K562 (cell line): ENCODE data around the gene SERP1. TPM values are rescaled to one million over a fixed set of nuclear protein-coding genes. Genes with fewer than 3 reads are reported as not detected.

Source experiments
- ATAC-seq: fragments of 200-7000 bp; cut with Tn5 transposase; 3 replicates; pipeline ENCODE4 v1.9.1; 2020; ENCODE audit warnings: moderate library complexity
- BruUV-seq: library from RNA; stranded (reverse); fragments of 400-500 nt; replicated peaks from 2 replicates; lab custom pipeline; 2021; lab: Mats Ljungman, UMichigan
- CTCF ChIA-PET: fragments of 300-600 bp; formaldehyde crosslinking; extraction: SDS; loops from one replicate; lab custom pipeline; 2021; ENCODE audit warnings: low intra/inter-chr PET ratio; lab: Yijun Ruan, JAX
- POLR2A ChIA-PET: fragments of 300-600, 350-650 bp; sonication (Branson Sonifier 250); formaldehyde crosslinking; extraction: SDS; loops from one replicate; lab custom pipeline; 2021; ENCODE audit warnings: antibody characterized with exemption, inconsistent platforms; lab: Yijun Ruan, JAX
- DNase-seq, 4 experiments: peaks; one replicate each; pipeline versions ENCODE4 v3.0.0 to v3.0.0-alpha.2; 2011 to 2018; ENCODE audit warnings: low spot score in 3 of 4, mixed read lengths in 3 of 4; ENCODE audit errors: extremely low read depth in 1 of 4
- FAIRE-seq: peaks from 2 replicates; lab custom pipeline; 2011; peaks lifted over from hg19 to GRCh38; lab: Jason Lieb, UNC
- H2AFZ ChIP-seq: 2 replicates; pipeline ENCODE4 v1.6.0; 2011; ENCODE audit warnings: low read depth, low read length, control low read depth, inconsistent platforms
- H3K27ac ChIP-seq: fragments of 200-600 bp; 3 replicates; pipeline ENCODE4 v1.8.0; 2011; ENCODE audit warnings: low read depth, mild to moderate bottlenecking, control low read depth, inconsistent platforms, low read length, moderate library complexity, mixed read lengths; ENCODE audit errors: extremely low read depth
- H3K27me3 ChIP-seq, 2 experiments: fragments of 300-600 bp in 1 of 2; 2 replicates in 1 of 2; 3 replicates in 1 of 2; pipeline versions ENCODE4 v1.6.0 to v1.8.0; 2011; ENCODE audit warnings: inconsistent platforms in 2 of 2, low read length in 2 of 2, mild to moderate bottlenecking in 1 of 2, mixed read lengths in 1 of 2, moderate library complexity in 1 of 2; ENCODE audit not compliant: control insufficient read depth in 2 of 2, insufficient read depth in 2 of 2
- H3K36me3 ChIP-seq: fragments of 300-600 bp; 3 replicates; pipeline ENCODE4 v1.8.0; 2011; ENCODE audit warnings: mild to moderate bottlenecking, low read length, inconsistent platforms; ENCODE audit not compliant: control insufficient read depth, insufficient read depth
- H3K4me1 ChIP-seq, 2 experiments: fragments of 200-600 bp in 1 of 2; replicated peaks in 1 of 2; 2 replicates in 1 of 2; 3 replicates in 1 of 2; pipeline versions ENCODE4 v1.5.1 to v1.8.0; 2011; ENCODE audit warnings: inconsistent platforms in 2 of 2, low read length in 2 of 2, mild to moderate bottlenecking in 1 of 2, mixed read lengths in 1 of 2, moderate library complexity in 1 of 2; ENCODE audit not compliant: control insufficient read depth in 2 of 2, insufficient read depth in 2 of 2
- H3K4me2 ChIP-seq: 2 replicates; pipeline ENCODE4 v1.6.1; 2011; ENCODE audit warnings: low read length, control low read depth, inconsistent platforms, mixed read lengths; ENCODE audit not compliant: insufficient read depth
- H3K4me3 ChIP-seq: fragments of 200-600 bp; sonication (generic), shearing (Covaris generic); 2 replicates; pipeline ENCODE4 v1.5.1; 2016; ENCODE audit warnings: control low read depth, inconsistent platforms
- H3K79me2 ChIP-seq: fragments of 200-600 bp; 3 replicates; pipeline ENCODE4 v1.8.0; 2011; ENCODE audit warnings: low read length, inconsistent platforms; ENCODE audit not compliant: control insufficient read depth, insufficient read depth
- H3K9ac ChIP-seq, 2 experiments: 2 replicates each; pipeline versions ENCODE4 v1.6.0 to v1.6.1; 2011; ENCODE audit warnings: low read depth in 2 of 2, low read length in 2 of 2, control low read depth in 1 of 2, inconsistent platforms in 1 of 2, mild to moderate bottlenecking in 1 of 2, mixed read lengths in 1 of 2; ENCODE audit not compliant: insufficient read depth in 1 of 2
- H3K9me1 ChIP-seq: one replicate; pipeline ENCODE4 v1.6.0; 2011; ENCODE audit warnings: inconsistent platforms, mild to moderate bottlenecking, low read length, moderate library complexity; ENCODE audit not compliant: control insufficient read depth, insufficient read depth
- H3K9me3 ChIP-seq: replicated peaks from 2 replicates; pipeline ENCODE4 v1.5.1; 2011; ENCODE audit warnings: low read depth, low read length, inconsistent platforms; ENCODE audit not compliant: control insufficient read depth, insufficient read depth
- H4K20me1 ChIP-seq: replicated peaks from 2 replicates; pipeline ENCODE4 v1.6.1; 2011; ENCODE audit warnings: low read length, inconsistent platforms, mixed read lengths; ENCODE audit not compliant: control insufficient read depth, insufficient read depth
- ARHGAP35 ChIP-seq: fragments of 450-650 bp; IDR thresholded peaks from 2 replicates; pipeline ENCODE4 v1.6.1; 2018; ENCODE audit not compliant: partially characterized antibody
- CTCFL ChIP-seq: IDR thresholded peaks from 2 replicates; pipeline ENCODE4 v1.6.1; 2011; ENCODE audit warnings: borderline replicate concordance, low read depth, mild to moderate bottlenecking, moderate library complexity, low read length; ENCODE audit not compliant: insufficient read depth, poor library complexity, severe bottlenecking
- KDM1A ChIP-seq, 2 experiments: fragments of 450-650 bp; IDR thresholded peaks; 2 replicates each; pipeline ENCODE4 v1.6.1; 2016; ENCODE audit warnings: mild to moderate bottlenecking in 2 of 2
- LCOR ChIP-seq: sonication (generic); formaldehyde crosslinking; IDR thresholded peaks from 2 replicates; pipeline ENCODE4 v1.8.0; 2022; ENCODE audit warnings: mild to moderate bottlenecking, missing genetic modification reagents
- MAFK ChIP-seq: IDR thresholded peaks from 2 replicates; pipeline ENCODE4 v1.6.1; 2011; ENCODE audit warnings: low read length, improper control_type of control experiment
- MITF ChIP-seq: IDR thresholded peaks from 2 replicates; pipeline ENCODE4 v1.6.1; 2014; ENCODE audit warnings: antibody characterized with exemption
- NFIX ChIP-seq: fragments of 250-450 bp; sonication (Bioruptor Pico); IDR thresholded peaks from 2 replicates; pipeline ENCODE4 v1.4.0; 2020; ENCODE audit warnings: low read depth, mild to moderate bottlenecking, moderate library complexity
- SAP30 ChIP-seq: fragments of 200-600 bp; sonication (generic); IDR thresholded peaks from 2 replicates; pipeline ENCODE4 v1.6.1; 2012; ENCODE audit warnings: borderline replicate concordance, low read depth, mild to moderate bottlenecking, moderate library complexity, low read length, control low read depth, inconsistent platforms; ENCODE audit not compliant: insufficient read depth, poor library complexity, severe bottlenecking
- SNIP1 ChIP-seq: fragments of 450-650 bp; IDR thresholded peaks from 2 replicates; pipeline ENCODE4 v1.7.1; 2017; ENCODE audit warnings: low read depth, mild to moderate bottlenecking
- ZBTB26 ChIP-seq: fragments of 450-650 bp; formaldehyde crosslinking; IDR thresholded peaks from 2 replicates; pipeline ENCODE4 v1.4.0; 2022; ENCODE audit warnings: missing genetic modification characterization
- ZBTB33 ChIP-seq: sonication (generic); formaldehyde crosslinking; IDR thresholded peaks from 2 replicates; pipeline ENCODE4 v1.8.1; 2023; ENCODE audit warnings: mild to moderate bottlenecking, missing genetic modification reagents
- ZNF449 ChIP-seq: fragments of 250-450 bp; sonication (Bioruptor Pico); IDR thresholded peaks from 2 replicates; pipeline ENCODE4 v1.8.0; 2022; ENCODE audit warnings: moderate library complexity, mild to moderate bottlenecking, inconsistent platforms
- WGBS: fragments of 100-300 bp; shearing (Covaris generic); methylation state at CpG from one replicate; pipeline ENCODE4 v1.1.6; 2016; ENCODE audit warnings: low coverage, mixed read lengths; ENCODE audit not compliant: insufficient coverage; ENCODE audit errors: missing lambda C conversion rate; 5-methylcytosine and 5-hydroxymethylcytosine counted together
- in situ Hi-C: fragments of 300-500 bp; cut with MboI; formaldehyde crosslinking; loops from 4 replicates; pipeline ENCODE4 v1.15.0; 2018; ENCODE audit warnings: inconsistent platforms, mixed read lengths
- intact Hi-C: fragments of 100-400 bp; cut with micrococcal nuclease; formaldehyde crosslinking; loops from 2 replicates; pipeline ENCODE4 v1.14.2; 2022
- polyA plus RNA-seq, 8 experiments: library from polyadenylated mRNA; depleted of rRNA in 4 of 8; stranded (reverse) in 5 of 8; unstranded in 3 of 8; fragments of >200 nt; fragmentation: Nextera tagmentation in 2 of 8; fragmentation: Illumina TruSeq in 1 of 8; extraction: Ambion mirVana in 2 of 8; extraction: Trizol in 1 of 8; gene quantifications; 2 replicates each; pipeline versions ENCODE4 v1.2.1 to v1.2.3, GENCODE V29; 2011 to 2014; ENCODE audit warnings: inconsistent platforms in 1 of 8, missing spikeins in 1 of 8
- total RNA-seq, 7 experiments: library from RNA; depleted of rRNA in 6 of 7; stranded (reverse); fragments of >200 nt in 6 of 7; fragmentation: Illumina TruSeq in 2 of 7; extraction: Trizol in 2 of 7; gene quantifications; 2 replicates each; pipeline versions ENCODE4 v1.2.1 to v1.2.3, GENCODE V29; 2011 to 2021; ENCODE audit warnings: low replicate concordance in 1 of 7

Gene SERP1
- total and polyA plus RNA-seq, 9 of the 15 experiments (the other 6 are each of a cell fraction or from before 2014, with no cell fraction given): 38.6 to 443 (median 121) TPM

GRCh38 chr3:150504483-150504882 lies 41.8 kb downstream of the SERP1 start:
- Histone ChIP-seq H2AFZ (no peak overlapping the region), H3K79me2 (no peaks in the 10 kb centered on the region), H3K4me3 (no peak overlapping the region), H3K9ac (no peak overlapping the region), H3K36me3 (no peaks in the 10 kb centered on the region), H3K4me2 (no peak overlapping the region), H3K27me3 (peaks cover 0 to 10% of the 10 kb centered on the region in 2 experiments; a peak in 1 of 5 replicates), H3K9me3 (peaks cover 2% of the 10 kb centered on the region; the same call in 1 of the 2 replicates), H3K27ac (no peak overlapping the region), H4K20me1 (no peaks in the 10 kb centered on the region), H3K9me1 (no peaks in the 10 kb centered on the region), H3K4me1 (no peaks in the 10 kb centered on the region)
- ATAC-seq (no peak; the same call in 2 of the 3 replicates), DNase-seq (no peak), FAIRE-seq (no peak)
- intact Hi-C loops (no loop called here), in situ Hi-C loops (loop anchor here (25.0 kb wide), 2 partner anchors 542 to 633 kb away; partner anchors contain the start of gene PFN2)
- ChIA-PET CTCF (no interaction called here), POLR2A (interaction anchor here (0.6 kb wide), 1 partner anchor 161 kb away, joined by 3 read pairs; no protein-coding TSS in a partner anchor)
- no TSS peak for BruUV-seq
- WGBS: 14% methylated on average over 3 of the region's 3 CpGs
- no peak for TF ChIP-seq KDM1A (IDR thresholded peaks at IDR 0.05)
- TF ChIP-seq ZNF449 (CRISPR knock-in tag): no peak
- TF ChIP-seq SAP30: no peak
- no peak for TF ChIP-seq LCOR (CRISPR knock-in tag)
- no peak for TF ChIP-seq MITF
- TF ChIP-seq ZBTB33 (CRISPR knock-in tag): no peak
- no peak for TF ChIP-seq ARHGAP35
- no peak for TF ChIP-seq SNIP1
- TF ChIP-seq NFIX (CRISPR knock-in tag): no peak
- no peak for TF ChIP-seq CTCFL
- no peak for TF ChIP-seq MAFK
- no peak for TF ChIP-seq ZBTB26 (CRISPR knock-in tag)
